GM23248 (cell line): ENCODE measurements around the gene GNG14. TPM values are rescaled to one million over a fixed set of nuclear protein-coding genes. Genes with fewer than 3 reads are reported as not detected.

Source experiments
- DNase-seq: peaks from one replicate; pipeline ENCODE4 v3.0.0-alpha.2; 2015
- H2AFZ ChIP-seq: fragments of 200-600 bp; sonication (generic); 2 replicates; pipeline ENCODE4 v1.6.1; 2016; ENCODE audit warnings: antibody characterized with exemption
- H3F3A ChIP-seq: fragments of 200-600 bp; sonication (generic); 2 replicates; pipeline ENCODE4 v1.6.1; 2016; ENCODE audit warnings: mild to moderate bottlenecking, antibody characterized with exemption, mixed run types; ENCODE audit not compliant: insufficient read depth
- H3K27ac ChIP-seq: fragments of 200-600 bp; sonication (generic); 2 replicates; pipeline ENCODE4 v1.5.1; 2016; ENCODE audit warnings: mild to moderate bottlenecking
- H3K27me3 ChIP-seq: fragments of 200-600 bp; sonication (generic); replicated peaks from 2 replicates; pipeline ENCODE4 v1.6.1; 2016; ENCODE audit warnings: mild to moderate bottlenecking; ENCODE audit not compliant: insufficient read depth
- H3K36me3 ChIP-seq: fragments of 200-600 bp; sonication (generic); 2 replicates; pipeline ENCODE4 v1.6.1; 2016; ENCODE audit warnings: low read depth, mild to moderate bottlenecking
- H3K4me1 ChIP-seq: fragments of 200-600 bp; sonication (generic); 2 replicates; pipeline ENCODE4 v1.6.1; 2016; ENCODE audit warnings: mild to moderate bottlenecking; ENCODE audit not compliant: insufficient read depth
- H3K4me2 ChIP-seq: fragments of 200-600 bp; sonication (generic); one replicate; pipeline ENCODE4 v1.6.1; 2016; ENCODE audit warnings: mild to moderate bottlenecking; ENCODE audit not compliant: unreplicated experiment
- H3K4me3 ChIP-seq: fragments of 200-600 bp; sonication (generic); 2 replicates; pipeline ENCODE4 v1.5.1; 2016; ENCODE audit warnings: mild to moderate bottlenecking
- H3K79me2 ChIP-seq: fragments of 200-600 bp; sonication (generic); 2 replicates; pipeline ENCODE4 v1.6.1; 2016; ENCODE audit warnings: mild to moderate bottlenecking; ENCODE audit not compliant: insufficient read depth
- H3K9ac ChIP-seq: fragments of 200-600 bp; sonication (generic); 2 replicates; pipeline ENCODE4 v1.6.1; 2016; ENCODE audit warnings: mild to moderate bottlenecking
- H3K9me2 ChIP-seq: fragments of 200-600 bp; sonication (generic); 2 replicates; pipeline ENCODE4 v1.6.1; 2016; ENCODE audit warnings: mixed run types, mild to moderate bottlenecking, moderate library complexity; ENCODE audit not compliant: insufficient read depth
- H3K9me3 ChIP-seq: fragments of 200-600 bp; sonication (generic); one replicate; pipeline ENCODE4 v1.6.1; 2017; ENCODE audit warnings: low read depth
- H4K20me1 ChIP-seq: fragments of 200-600 bp; sonication (generic); 2 replicates; pipeline ENCODE4 v1.6.0; 2016; ENCODE audit not compliant: insufficient read depth
- EZH2 ChIP-seq: fragments of 200-600 bp; sonication (generic); IDR thresholded peaks from 2 replicates; pipeline ENCODE4 v1.6.1; 2018; ENCODE audit warnings: antibody characterized with exemption, mild to moderate bottlenecking; ENCODE audit not compliant: insufficient read depth, poor library complexity, severe bottlenecking
- EZH2phosphoT487 ChIP-seq: fragments of 200-600 bp; sonication (generic); IDR thresholded peaks from 2 replicates; pipeline ENCODE4 v1.6.1; 2018; ENCODE audit warnings: antibody characterized with exemption, moderate library complexity, mild to moderate bottlenecking, low read depth; ENCODE audit not compliant: insufficient read depth
- WGBS, 2 experiments: methylation state at CpG; one replicate each; pipeline ENCODE4 v1.1.6; 2015 to 2017; ENCODE audit warnings: low lambda C conversion rate in 2 of 2, low coverage in 1 of 2; ENCODE audit errors: missing lambda C conversion rate in 2 of 2; 5-methylcytosine and 5-hydroxymethylcytosine counted together
- in situ Hi-C: fragments of 300-500 bp; cut with MboI; formaldehyde crosslinking; loops from 2 replicates; pipeline ENCODE4 v1.15.0; 2020
- polyA plus RNA-seq: library from polyadenylated mRNA; unstranded; fragments of >200 nt; fragmentation: Nextera tagmentation; extraction: Ambion mirVana; gene quantifications from 2 replicates; pipeline ENCODE4 v1.2.1, GENCODE V29; 2016
- total RNA-seq: library from RNA; depleted of rRNA; stranded (reverse); fragments of >200 nt; shearing (Covaris generic); gene quantifications from 2 replicates; pipeline ENCODE4 v1.2.3, GENCODE V29; 2014

GNG14 gene
- total and polyA plus RNA-seq, 2 experiments from 2014 or later = not detected

GRCh38 chr19:12726988-12727316 is 39.2 kb downstream of the GNG14 start:
- Histone ChIP-seq H3K9me2 (no peaks in the 10 kb centered on the region), H3K9ac (no peak overlapping the region), H3K4me2 (no peak overlapping the region), H3K4me3 (no peak overlapping the region), H4K20me1 (no peaks in the 10 kb centered on the region; the same call in 1 of the 2 replicates), H2AFZ (no peak overlapping the region), H3K27ac (no peak overlapping the region), H3K9me3 (no peaks in the 10 kb centered on the region), H3F3A (peaks cover 24% of the 10 kb centered on the region), H3K27me3 (no peaks in the 10 kb centered on the region), H3K4me1 (peaks cover 6% of the 10 kb centered on the region; the same call in 1 of the 2 replicates), H3K79me2 (peaks cover 51% of the 10 kb centered on the region), H3K36me3 (peaks cover 19% of the 10 kb centered on the region; the same call in 1 of the 2 replicates)
- TF ChIP-seq EZH2 = no peak
- 73 to 83% methylated on average over 2 of the region's 2 CpGs for WGBS, 2 experiments
- no peak for DNase-seq
- in situ Hi-C loops = no loop called here

- 92 to 94% methylated on average over 9 of the region's 9 CpGs for WGBS, 2 experiments
- H3K79me2 ChIP-seq = peaks cover 56% of the 10 kb centered on the region
- in situ Hi-C loops = no loop called here
These were observed 40.1 kb downstream of the GNG14 start for GRCh38 chr19:12727745-12728433.

GRCh38 chr19:12730064-12730463 is 42.3 kb downstream of the GNG14 start:
- peaks cover 14% of the 10 kb centered on the region; the same call in 1 of the 2 replicates for H3F3A ChIP-seq
- no peaks in the 10 kb centered on the region for H3K9me3 ChIP-seq
- H2AFZ ChIP-seq = no peak overlapping the region
- peaks cover 55% of the 10 kb centered on the region for H3K79me2 ChIP-seq
- TF ChIP-seq EZH2phosphoT487 (no peak), EZH2 (no peak)
- H3K4me3 ChIP-seq = no peak overlapping the region
- H3K4me1 ChIP-seq = peaks cover 7% of the 10 kb centered on the region; the same call in 1 of the 2 replicates
- no peaks in the 10 kb centered on the region; the same call in 1 of the 2 replicates for H4K20me1 ChIP-seq
- H3K36me3 ChIP-seq = peaks cover 19% of the 10 kb centered on the region; the same call in 1 of the 2 replicates
- no peaks in the 10 kb centered on the region for H3K9me2 ChIP-seq
- no peak overlapping the region for H3K27ac ChIP-seq
- in situ Hi-C loops = no loop called here
- DNase-seq = no peak
- no peak overlapping the region for H3K9ac ChIP-seq
- H3K27me3 ChIP-seq = no peaks in the 10 kb centered on the region
- 54 to 58% methylated on average over 3 of the region's 3 CpGs for WGBS, 2 experiments
- H3K4me2 ChIP-seq = no peak overlapping the region

More at GRCh38 chr19:12727745-12728433, 40.1 kb downstream of the GNG14 start:
- no peaks in the 10 kb centered on the region for H3K9me3 ChIP-seq
- H3K36me3 ChIP-seq = peaks cover 19% of the 10 kb centered on the region; the same call in 1 of the 2 replicates
- TF ChIP-seq EZH2phosphoT487 (no peak), EZH2 (no peak)
- no peak for DNase-seq
- no peak overlapping the region for H3K4me3 ChIP-seq
- H3K4me1 ChIP-seq = peaks cover 9% of the 10 kb centered on the region
- H3K9ac ChIP-seq = no peak overlapping the region
- no peak overlapping the region for H3K27ac ChIP-seq
- H3K4me2 ChIP-seq = no peak overlapping the region
- H3K9me2 ChIP-seq = no peaks in the 10 kb centered on the region
- peaks cover 22% of the 10 kb centered on the region for H3F3A ChIP-seq
- no peaks in the 10 kb centered on the region for H3K27me3 ChIP-seq
- no peaks in the 10 kb centered on the region; the same call in 1 of the 2 replicates for H4K20me1 ChIP-seq
- no peak overlapping the region for H2AFZ ChIP-seq

- TF ChIP-seq EZH2phosphoT487 = no peak
- no peak for TF ChIP-seq EZH2
- no peaks in the 10 kb centered on the region for H3K9me2 ChIP-seq
These were observed 43.5 kb downstream of the GNG14 start for GRCh38 chr19:12731337-12731736.

More at GRCh38 chr19:12731337-12731736, 43.5 kb downstream of the GNG14 start:
- peaks cover 19% of the 10 kb centered on the region; the same call in 1 of the 2 replicates for H3K36me3 ChIP-seq
- no peak overlapping the region for H2AFZ ChIP-seq
- no peaks in the 10 kb centered on the region for H3K27me3 ChIP-seq
- H4K20me1 ChIP-seq = no peaks in the 10 kb centered on the region; the same call in 1 of the 2 replicates
- no peak overlapping the region for H3K9ac ChIP-seq
- no peak overlapping the region for H3K27ac ChIP-seq
- no peaks in the 10 kb centered on the region for H3K9me3 ChIP-seq
- H3K79me2 ChIP-seq = peaks cover 57% of the 10 kb centered on the region
- no peak for DNase-seq
- peaks cover 8% of the 10 kb centered on the region; the same call in 1 of the 2 replicates for H3K4me1 ChIP-seq
- H3K4me3 ChIP-seq = no peak overlapping the region
- WGBS, 2 experiments = 84 to 86% methylated on average over 24 of the region's 24 CpGs
- H3K4me2 ChIP-seq = no peak overlapping the region
- H3F3A ChIP-seq = peaks cover 15% of the 10 kb centered on the region; the same call in 1 of the 2 replicates
- in situ Hi-C loops = no loop called here
